ENCODE measurements around the gene RFNG.
A peak's percentile ranks its signal among the peaks of the same experiment; 100 is the strongest.
"Not testable (repeated sequence)": the region's sequence is repeated elsewhere in the genome, so short reads cannot be mapped to it uniquely, and the experiment has no call there.

RFNG gene

DNA sequence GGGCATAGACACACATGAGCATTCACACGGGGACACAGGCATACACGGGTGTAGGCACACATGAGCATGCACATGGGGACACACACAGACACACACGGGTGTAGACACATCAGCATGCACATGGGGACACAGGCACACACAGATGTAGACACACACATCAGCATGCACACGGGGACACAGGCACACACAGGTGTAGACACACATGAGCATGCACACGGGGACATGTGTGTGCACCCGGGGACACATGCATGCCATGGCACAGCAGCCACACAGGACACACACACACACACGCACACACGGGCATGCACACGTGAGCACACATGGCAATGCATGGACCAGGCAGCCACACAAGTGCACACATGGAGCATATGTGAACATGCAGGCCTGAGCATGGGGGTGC, 9.0 kb downstream of the RFNG start:
- no peak for DNase-seq (ENCODE audit: low read depth)

DNA sequence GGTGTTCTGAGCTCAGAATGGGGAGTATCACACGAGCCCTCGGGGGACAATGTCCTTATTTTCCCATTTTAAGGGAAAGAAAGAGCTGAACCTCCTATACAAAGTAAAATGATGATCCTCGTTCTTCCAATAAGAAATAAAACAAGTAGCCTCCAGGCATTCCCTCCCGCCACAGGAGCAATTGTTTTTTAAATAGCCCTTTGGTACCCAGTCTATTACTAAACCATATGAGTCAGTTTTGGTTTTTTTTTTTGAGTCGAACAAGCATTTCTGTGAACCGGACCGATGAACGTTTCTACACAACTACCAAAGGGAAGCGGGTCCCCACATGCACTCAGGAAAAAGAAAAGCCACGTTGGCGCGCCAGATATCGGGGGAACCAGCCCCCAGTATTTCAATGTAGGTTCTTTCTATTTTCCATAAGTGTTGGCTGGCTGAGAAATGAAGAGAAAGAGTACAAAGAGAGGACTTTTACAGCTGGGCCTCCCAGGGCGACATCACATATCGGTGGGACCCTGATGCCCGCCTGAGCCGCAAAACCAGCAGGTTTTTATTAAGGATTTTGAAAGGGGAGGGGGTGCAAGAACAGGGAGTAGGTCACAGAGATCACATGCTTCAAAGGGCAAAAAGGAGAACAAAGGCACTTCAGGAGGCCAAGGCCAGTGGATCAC, 10.3 kb downstream of the RFNG start:
- DNase-seq (ENCODE audit: low read depth): no peak

DNA sequence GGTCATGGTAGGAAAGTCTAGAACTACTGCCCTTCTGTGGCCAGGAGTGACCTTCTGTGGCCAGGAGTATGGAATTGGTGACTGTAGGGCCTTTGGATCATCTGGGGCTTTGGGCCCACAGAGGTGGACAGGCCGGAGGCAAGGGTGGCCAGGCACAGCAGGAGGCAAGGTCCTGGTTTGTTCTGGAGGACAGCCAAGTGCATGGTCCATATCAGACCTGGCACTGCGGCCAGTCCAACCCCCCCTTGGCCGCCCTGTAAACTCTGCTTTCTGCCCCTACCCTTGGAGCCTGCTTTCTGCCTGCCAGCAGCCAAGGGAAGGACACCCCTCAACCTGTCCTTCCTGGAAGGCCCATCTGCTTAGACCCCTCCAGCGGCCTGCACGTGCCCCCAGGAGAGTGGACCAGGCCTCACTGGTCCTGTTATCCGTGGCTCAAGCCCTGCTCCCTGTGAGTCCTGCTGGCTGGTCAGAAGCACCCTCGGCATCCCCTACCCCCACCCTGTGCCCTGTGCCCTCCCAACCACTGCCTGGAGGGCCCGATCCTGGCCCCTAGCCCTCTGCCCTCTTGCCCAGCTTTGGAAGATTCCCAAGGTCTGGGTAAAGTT, 11.8 kb downstream of the RFNG start:
- DNase-seq (ENCODE audit: low read depth): no peak

DNA sequence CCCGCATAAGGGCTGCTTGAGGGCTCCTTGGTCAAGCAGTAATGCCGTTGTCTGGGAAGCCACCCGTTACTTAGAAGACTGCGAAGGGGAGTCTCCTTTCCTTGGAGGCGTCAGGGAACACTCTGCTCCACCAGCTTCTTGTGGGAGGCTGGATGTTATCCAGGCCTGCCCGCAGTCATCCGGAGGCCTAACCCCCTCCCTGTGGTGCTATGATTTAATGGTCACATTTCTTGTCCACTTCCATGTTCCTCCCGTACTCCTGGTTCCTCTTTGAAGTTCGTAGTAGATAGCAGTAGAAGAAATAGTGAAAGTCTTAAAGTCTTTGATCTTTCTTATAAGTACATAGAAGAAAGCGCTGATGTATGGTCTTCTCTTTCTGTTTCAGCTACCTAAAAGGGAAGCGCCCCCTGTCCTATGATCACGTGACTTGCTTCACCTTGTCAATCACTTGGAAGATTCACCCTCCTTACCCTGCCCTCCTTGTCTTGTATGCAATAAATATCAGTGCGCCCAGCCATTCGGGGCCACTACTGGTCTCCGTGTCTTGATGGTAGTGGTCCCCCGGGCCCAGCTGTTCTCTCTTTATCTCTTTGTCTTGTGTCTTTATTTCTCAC, 12.7 kb downstream of the RFNG start:
- not testable (repeated sequence) for DNase-seq (ENCODE audit: low read depth)

DNA sequence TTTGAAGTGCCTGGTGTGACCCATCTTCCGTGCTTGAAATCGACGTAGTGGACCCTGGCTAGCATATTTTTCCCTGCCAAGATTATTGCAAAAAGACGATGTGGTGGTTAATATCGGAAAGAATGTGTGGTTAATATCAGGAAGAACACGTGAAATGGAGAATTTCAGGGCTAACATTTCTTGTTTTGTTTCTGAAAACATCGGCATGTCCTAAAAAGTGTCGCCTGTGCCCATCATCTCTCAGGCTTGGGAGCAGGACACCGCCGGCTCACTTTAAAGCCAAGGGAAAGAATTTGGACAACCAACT, 13.8 kb downstream of the RFNG start:
- DNase-seq (ENCODE audit: low read depth): no peak

DNA sequence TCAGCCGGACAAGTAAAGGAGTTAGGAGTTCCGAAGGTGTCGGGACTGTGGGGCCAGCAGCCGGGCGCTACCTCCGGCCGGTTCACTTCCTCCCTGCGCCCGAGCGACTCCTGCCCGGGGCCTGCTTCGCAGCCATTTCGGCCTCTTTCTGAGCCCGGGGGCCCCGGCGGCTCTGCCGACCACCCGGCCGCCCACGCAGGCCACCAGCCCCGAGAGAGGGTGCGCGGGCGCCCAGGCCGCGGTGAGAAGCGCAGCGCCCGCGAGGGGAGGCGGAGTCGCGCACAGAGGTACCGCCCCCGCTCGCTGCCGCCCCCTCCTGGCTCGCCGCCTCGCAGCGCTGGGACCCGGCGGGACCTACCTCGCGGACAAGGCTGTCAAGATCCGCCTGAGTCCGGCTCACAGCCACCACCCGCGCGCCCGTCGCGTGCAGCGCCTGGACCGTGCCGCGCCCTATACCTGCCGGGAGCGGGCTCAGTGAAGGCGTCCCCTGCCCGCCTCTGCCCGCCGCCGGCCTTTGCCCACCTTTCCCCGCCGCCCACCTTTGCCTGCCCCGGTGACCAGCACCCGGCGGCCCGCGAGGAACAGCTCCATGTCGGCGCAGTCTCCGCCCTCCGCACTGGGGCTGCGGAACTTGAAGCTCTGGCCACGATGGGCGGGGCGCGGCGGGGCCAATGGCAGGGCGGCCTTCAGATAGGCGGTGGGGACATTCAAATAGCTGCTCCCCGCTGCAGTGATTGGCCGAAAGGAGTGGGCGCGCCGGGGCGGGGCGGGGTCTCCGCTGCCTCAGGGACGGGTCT, 14.3 kb downstream of the RFNG start, which contains the start of gene DCXR:
TSS of gene DCXR (minus strand) at position 606 of the 797 bp plus-strand sequence. CDS start at position 591, 15 bp downstream.
- peak; percentile 92 for DNase-seq (ENCODE audit: low read depth)

DNA sequence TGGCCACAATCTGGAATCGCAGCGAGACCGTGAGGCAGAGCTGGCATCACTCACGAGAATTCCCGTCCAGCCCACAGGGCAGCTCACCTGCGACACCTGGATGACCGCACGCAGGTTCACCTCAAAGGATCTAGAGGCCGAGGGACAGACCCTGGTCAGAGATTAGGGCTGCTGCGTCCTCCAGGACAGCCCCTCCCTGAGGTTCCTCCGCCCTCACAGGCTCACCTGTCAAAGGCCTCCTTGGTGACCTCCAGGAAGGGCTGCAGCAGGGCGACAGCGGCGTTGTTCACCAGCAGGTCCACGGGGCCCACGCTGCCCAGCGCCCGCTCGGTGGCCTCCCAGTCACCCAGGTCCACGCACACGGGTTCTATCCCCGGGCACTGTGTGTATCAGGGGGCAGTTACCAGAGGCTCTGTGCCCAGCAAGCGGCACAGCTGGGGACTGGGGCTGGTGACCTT, 14.9 kb downstream of the RFNG start:
- DNase-seq (ENCODE audit: low read depth): no peak

DNA sequence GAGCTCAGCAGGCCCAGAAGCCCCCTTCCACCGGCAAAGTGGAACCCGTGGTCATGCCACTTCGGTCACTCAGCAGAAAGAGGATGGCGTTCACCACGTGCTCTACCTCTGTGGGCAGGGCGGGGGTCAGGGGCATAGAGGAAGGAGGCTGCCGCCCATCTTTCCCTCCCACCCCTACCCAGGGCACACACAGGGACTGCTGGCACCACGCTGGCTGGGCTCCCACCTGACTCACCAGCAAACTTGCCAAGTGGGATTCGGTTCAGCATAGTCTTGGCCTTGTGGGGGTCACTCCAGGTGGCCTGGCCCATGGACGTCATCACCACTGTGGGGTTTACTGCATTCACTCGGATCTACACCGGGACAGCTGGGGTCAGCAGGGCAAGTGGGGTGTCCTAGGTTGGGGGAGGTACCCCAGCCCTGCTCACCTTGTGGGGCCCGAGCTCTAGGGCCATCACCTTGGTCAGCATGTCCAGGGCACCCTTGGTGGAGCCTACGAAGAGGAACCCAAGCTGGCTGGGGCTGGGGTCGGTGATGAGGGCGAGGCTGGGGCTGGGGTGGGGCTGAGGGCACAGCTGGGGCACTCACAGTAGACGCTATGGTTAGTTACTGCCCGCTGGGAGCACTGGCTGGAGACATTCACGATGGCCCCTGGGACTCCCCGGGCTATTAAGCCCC, 15.5 kb downstream of the RFNG start:
- no peak for DNase-seq (ENCODE audit: low read depth)

DNA sequence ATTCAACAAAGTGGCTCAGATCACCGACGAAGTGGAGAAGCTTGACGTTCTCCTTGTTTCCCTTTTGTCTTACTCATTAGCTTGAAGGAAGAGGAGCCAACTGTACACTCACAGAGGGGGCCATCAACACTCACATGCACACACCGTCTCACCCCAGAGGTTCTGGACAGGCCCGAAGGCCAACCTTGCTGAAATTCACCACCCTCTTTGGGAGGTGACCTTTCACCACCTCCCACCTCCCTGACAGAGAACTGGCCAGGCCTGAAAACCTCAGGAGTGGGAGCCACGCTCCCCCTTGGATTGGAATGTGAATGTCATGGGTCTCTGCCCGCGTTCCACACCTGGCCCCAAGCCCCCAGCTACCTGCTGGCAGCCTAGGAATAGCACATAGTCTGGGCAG, 16.1 kb downstream of the RFNG start:
- DNase-seq (ENCODE audit: low read depth): no peak

DNA sequence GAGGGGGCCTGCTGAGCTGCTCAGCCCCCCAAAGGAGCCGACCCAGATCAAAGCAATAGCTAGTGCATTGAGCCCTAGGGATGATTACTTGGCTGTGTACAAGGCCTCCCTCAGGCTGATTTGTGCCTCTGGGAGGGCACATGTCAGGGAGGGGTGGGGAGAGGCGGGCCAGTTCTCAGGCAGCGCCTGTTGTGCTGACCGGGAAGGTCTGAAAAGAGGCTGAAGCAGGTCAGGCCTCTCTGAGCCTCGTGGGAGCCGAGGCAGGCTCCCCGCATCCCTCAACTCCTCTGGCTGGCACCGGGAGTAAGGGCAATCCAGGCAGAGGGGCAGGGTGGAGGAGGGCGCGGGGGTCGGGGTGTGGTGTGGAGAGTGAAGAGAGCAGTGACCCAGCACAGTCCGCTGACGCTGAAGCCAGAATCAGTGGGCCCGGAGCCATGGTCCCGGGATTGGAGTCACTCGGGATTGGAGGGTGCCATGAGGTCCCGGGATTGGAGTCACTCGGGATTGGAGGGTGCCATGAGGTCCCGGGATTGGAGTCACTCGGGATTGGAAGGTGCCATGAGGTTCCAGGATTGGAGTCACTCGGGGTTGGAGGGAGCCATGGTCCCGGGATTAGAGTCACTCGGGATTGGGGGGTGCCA, 17.1 kb downstream of the RFNG start:
- no peak for DNase-seq (ENCODE audit: low read depth)

DNA sequence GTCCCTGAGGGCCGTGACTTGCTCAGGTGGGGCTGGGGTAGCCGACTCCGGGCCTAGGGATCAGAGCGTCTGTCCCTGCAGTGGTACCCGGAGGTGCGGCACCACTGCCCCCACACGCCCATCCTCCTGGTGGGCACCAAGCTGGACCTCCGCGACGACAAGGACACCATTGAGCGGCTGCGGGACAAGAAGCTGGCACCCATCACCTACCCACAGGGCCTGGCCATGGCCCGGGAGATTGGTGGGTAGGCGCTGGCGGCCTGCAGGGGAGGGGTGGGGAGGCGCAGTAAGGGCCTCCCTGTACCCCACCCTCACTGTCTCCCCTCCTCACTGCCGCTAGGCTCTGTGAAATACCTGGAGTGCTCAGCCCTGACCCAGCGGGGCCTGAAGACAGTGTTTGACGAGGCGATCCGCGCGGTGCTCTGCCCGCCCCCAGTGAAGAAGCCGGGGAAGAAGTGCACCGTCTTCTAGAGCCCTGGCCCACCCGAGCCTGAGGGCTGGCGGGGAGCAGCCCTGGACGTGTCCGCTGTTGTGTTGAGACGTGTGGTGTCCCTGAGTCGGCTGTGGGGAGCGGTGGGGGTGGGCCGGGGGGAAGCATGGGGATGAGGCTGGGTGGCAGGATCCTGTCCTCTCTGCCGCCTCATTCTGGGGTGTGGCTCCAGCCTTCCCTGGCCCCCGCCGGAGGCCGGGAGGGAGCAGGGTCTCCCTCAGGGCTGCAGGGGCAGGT, 18.1 kb downstream of the RFNG start:
- no peak for DNase-seq (ENCODE audit: low read depth)

DNA sequence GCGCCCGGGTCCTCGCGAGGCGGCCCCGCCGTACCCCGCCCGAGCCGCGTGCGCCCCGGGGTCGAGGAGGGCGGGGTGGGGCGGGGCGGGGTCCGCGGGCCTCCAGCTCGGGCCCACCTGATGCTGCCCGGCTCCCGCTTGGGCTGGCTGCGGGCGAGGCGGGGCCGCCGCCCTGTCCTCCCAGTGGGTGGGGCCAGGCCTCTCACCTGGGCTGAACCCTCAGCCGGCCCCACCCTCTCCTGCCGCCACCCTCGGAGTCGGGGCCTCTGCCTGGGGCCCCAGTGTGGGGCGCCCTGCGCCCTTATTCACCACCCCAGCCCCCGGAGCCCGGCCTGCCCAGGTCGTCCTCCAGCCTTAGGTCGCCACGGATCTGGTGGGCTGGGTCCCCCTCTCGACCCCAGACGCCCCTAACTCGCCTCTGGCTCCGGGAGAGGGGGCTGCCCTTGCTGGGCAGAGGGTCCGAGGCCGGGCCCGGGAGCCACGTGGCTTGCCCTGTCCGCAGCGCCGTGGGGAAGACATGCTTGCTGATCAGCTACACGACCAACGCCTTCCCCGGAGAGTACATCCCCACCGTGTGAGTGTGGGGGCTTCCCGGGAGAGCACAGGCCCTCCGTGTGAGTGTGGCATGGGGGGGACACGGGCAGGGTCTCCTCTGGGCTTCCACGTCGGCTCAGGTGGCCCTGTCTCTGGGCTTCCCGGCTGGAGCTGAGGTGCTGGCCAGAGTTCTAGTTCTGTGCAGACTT, 19.6 kb downstream of the RFNG start:
- no peak for DNase-seq (ENCODE audit: low read depth)

DNA sequence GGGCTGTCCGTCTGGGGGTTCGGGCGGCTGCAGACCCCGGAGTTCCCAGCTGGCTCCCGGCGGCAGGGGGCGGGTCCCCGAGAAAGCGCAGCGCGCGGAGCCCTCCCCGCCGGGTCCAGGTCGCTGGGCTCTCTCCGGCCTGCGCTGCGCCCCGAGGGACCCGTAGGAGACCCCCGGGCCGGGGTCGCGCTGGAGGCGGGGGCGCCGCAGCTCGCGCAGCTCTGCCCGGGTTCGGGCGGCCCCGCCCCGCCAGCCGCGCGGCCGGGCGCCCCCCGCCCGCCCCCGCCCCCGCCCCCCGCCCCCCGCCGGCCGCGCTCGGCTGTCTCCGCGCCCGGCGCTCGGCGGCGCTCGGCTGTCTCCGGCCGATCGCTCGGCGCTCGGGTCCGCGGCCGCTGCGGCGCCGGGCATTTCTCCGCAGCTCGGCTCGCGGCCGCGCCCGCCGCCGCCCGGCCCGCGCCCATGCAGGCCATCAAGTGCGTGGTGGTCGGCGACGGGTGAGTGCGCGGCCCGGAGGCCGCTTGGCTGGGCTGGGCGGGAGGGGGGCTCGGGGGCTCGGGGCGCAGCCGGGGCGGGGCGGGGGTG, 20.2 kb downstream of the RFNG start, which contains the start of gene RAC3:
TSS of gene RAC3 (plus strand) at position 376 of the 582 bp plus-strand sequence. CDS start at position 460, 84 bp downstream.
- DNase-seq (ENCODE audit: low read depth): no peak

DNA sequence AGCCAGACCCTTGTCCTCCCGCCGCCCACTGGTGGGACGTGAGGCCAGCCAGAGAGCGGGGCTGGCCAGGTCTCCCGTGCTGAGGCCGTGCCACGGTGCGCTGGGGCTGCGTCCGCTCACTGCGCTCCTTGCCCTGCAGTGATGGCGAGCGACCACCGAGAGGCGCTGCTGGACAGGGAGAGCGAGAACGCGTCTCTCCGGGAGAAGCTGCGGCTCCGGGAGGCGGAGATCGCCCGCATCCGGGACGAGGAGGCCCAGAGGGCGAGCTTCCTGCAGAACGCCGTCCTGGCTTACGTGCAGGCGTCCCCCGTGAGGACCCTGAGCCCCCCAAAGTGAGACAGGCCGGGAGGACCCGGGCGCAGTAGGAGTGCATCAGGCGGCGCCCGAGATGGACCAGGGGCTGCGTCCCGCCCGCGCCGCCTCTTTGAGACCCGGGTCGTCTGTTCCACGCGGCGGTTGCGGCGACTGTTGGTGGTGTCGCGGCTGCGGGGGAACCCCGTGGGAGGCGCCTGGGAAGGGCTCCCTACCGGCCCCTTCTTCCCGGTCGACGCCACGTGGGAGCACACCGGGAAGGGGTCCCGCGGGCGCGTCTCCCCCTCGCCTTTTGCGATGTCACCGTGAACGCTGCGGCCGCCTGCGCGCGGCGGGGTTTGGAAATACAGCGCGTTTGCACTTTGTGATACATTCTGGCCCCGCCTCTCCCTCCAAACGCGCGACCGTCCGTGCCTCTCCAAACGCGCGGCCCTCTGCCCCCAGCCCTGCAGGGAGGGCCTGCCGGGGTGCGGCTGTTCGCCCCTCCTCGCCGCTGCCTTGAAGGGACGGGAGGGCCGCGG, 20.9 kb downstream of the RFNG start:
- DNase-seq (ENCODE audit: low read depth): peak; percentile 76

DNA sequence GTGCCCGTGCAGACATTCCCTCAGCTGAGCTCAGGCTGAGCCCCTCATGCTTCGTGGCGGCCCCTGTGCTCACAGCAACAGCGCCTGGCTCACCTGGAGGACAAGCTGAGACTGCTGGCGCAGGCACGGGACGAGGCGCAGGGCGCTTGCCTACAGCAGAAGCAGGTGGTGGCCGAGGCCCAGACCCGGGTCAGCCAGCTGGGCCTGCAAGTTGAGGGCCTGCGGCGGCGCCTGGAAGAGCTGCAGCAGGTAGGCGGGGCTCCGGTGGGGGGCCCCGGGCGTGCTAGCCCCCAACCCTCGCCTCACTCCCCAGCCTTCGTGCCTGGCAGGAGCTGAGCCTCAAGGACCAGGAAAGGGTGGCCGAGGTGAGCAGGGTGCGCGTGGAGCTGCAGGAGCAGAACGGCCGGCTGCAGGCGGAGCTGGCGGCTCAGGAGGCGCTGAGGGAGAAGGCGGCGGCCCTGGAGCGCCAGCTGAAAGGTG, 21.6 kb downstream of the RFNG start:
- DNase-seq (ENCODE audit: low read depth): no peak

DNA sequence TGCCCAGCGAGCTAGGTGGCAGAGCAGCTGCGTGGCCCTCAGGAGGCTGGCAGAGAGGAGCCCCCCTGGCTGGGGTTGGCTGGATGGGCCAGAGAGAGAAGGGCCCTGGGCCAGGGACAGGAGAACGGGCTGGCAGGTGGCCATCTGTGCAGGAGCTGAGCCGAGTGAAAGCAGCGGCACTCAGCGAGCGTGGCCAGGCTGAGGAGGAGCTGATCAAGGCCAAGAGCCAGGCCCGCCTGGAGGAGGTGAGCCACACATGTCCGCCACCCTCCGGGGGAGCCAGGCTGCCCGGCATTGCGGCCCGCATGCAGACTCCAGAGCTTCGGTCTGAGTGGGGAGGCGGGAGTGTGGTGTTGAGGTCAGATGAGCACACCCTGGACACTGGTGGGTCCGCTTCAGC, 22.2 kb downstream of the RFNG start:
- DNase-seq (ENCODE audit: low read depth): no peak

DNA sequence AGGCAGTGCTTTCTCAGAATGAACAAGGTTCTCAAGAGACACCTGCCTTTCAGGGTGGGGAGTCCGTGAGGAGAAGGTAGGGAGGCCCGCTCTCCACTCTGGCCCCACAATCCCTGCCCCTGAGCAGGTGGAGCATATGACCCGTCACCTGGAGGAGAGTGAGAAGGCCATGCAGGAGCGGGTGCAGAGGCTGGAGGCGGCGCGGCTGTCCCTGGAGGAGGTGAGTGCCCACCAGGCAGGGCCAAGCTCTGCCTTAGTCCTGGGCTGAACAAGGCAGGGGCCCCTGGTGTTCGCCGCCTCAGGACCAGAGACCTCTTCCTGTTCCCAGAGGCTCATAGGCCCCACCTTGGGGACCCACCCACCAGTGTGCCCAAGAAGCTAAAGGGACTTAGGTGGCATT, 22.6 kb downstream of the RFNG start:
- DNase-seq (ENCODE audit: low read depth): no peak

DNA sequence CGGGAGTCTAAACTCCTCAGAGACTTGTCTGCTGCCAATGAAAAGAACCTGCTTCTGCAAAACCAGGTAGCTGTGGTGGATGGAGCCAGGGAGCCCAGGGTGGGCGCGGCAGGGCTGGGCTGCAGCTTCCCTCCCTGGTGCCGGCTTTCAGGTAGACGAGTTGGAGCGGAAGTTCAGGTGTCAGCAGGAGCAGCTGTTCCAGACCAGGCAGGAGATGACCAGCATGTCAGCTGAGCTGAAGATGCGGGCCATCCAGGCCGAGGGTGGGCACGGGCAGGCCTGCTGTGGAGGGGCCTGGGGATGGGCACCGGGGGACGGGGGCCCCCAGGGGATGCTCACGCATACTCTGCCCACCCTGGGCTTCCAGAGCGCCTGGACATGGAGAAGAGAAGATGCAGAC, 23.4 kb downstream of the RFNG start:
- DNase-seq (ENCODE audit: low read depth): no peak

All from activated T-cell treated with anti-CD3 and anti-CD28 coated beads for 24 hours (primary cell).